Upper lobe of left lung (tissue), 6 donors: Measurements from ENCODE around the gene SYNE2. TPM values are rescaled to one million over a fixed set of nuclear protein-coding genes. Genes with fewer than 3 reads are reported as not detected.

Experiments
- ATAC-seq, 2 donors: fragments of 200-7000 bp; cut with Tn5 transposase; one replicate each; pipeline ENCODE4 v1.9.1; 2022; ENCODE audit warnings: mild to moderate bottlenecking in 2 of 2, moderate library complexity in 2 of 2; ENCODE audit not compliant: low FRiP score in 2 of 2
- DNase-seq, 2 donors: peaks; one replicate each; pipeline ENCODE4 v3.0.0-alpha.2; 2019 to 2020
- H3K27ac ChIP-seq, 4 donors: fragments of 200-600 bp; sonication (generic); one replicate each; pipeline ENCODE4 v1.5.1; 2016 to 2019
- H3K27me3 ChIP-seq, 4 donors: fragments of 200-600 bp; sonication (generic); one replicate each; pipeline ENCODE4 v1.5.1; 2017 to 2019
- H3K36me3 ChIP-seq, 4 donors: fragments of 200-600 bp; sonication (generic); one replicate each; pipeline ENCODE4 v1.5.1; 2016 to 2019
- H3K4me1 ChIP-seq, 4 donors: fragments of 200-600 bp; sonication (generic); one replicate each; pipeline ENCODE4 v1.5.1; 2018 to 2019
- H3K4me3 ChIP-seq, 4 donors: fragments of 200-600 bp; sonication (generic); one replicate each; pipeline ENCODE4 v1.5.1; 2017 to 2019; ENCODE audit warnings: mild to moderate bottlenecking in 2 of 4, moderate library complexity in 1 of 4
- H3K9me3 ChIP-seq, 4 donors: fragments of 200-600 bp; sonication (generic); one replicate each; pipeline ENCODE4 v1.5.1; 2018 to 2019
- CTCF ChIP-seq, 6 experiments: fragments of 450-650 bp in 4 of 6; fragments of 200-600 bp in 2 of 6; sonication (generic) in 2 of 6; IDR thresholded peaks; one replicate each; pipeline ENCODE4 v1.5.1; 2016 to 2019; ENCODE audit warnings: antibody characterized with exemption in 6 of 6
- EP300 ChIP-seq, 4 donors: sonication (generic); formaldehyde crosslinking; IDR thresholded peaks; one replicate each; pipeline ENCODE4 v1.5.1; 2017; ENCODE audit warnings: antibody characterized with exemption in 4 of 4, control low read depth in 2 of 4
- POLR2A ChIP-seq, 4 donors: fragments of 450-650 bp; IDR thresholded peaks; one replicate each; pipeline ENCODE4 v1.5.1; 2016 to 2017; ENCODE audit warnings: antibody characterized with exemption in 4 of 4, mild to moderate bottlenecking in 2 of 4
- POLR2AphosphoS5 ChIP-seq, 2 donors: sonication (generic); formaldehyde crosslinking; IDR thresholded peaks; one replicate each; pipeline ENCODE4 v1.5.1; 2017; ENCODE audit warnings: antibody characterized with exemption in 2 of 2
- small RNA-seq, 4 donors: library from RNA; depleted of rRNA; stranded (forward); fragments of <200 nt; gene quantifications; one replicate each; pipeline ENCODE3, GENCODE V24; 2016
- total RNA-seq, 6 donors: library from RNA; depleted of rRNA in 4 of 6; stranded (reverse); fragments of >200 nt in 4 of 6; gene quantifications; one replicate each; pipeline versions ENCODE4 v1.1.0 to v1.2.1, GENCODE V29; 2016 to 2021
- donor health status: DM: no; HTN: no; CAD: no; lungs with moderate emphysema.
- donor health status: DM: no; HTN: yes; CAD: no; lungs with severe emphysema.

SYNE2 gene
- total RNA-seq, 6 donors from 2014 or later, result 75.8 to 439 (median 234) TPM

GRCh38 chr14:64272019-64272418 is 419.2 kb downstream of the SYNE2 start:
- ATAC-seq (no peak), DNase-seq (no peak)
- H3K4me1 ChIP-seq, result no peaks in the 10 kb centered on the region
- TF ChIP-seq POLR2A (IDR thresholded peaks at IDR 0.05) (no peak), EP300 (IDR thresholded peaks at IDR 0.05) (no peak), CTCF (IDR thresholded peaks at IDR 0.05) (no peak), POLR2AphosphoS5 (IDR thresholded peaks at IDR 0.05) (no peak)
- H3K9me3 ChIP-seq, result no peaks in the 10 kb centered on the region
- no peaks in the 10 kb centered on the region for H3K27me3 ChIP-seq
- H3K27ac ChIP-seq, result no peak overlapping the region
- H3K36me3 ChIP-seq, result no peaks in the 10 kb centered on the region
- no peak overlapping the region for H3K4me3 ChIP-seq

Small RNA genes lying within 50 kb of the gene (small RNA-seq; reads per million reads assigned to genes)
- gene MIR548H1 (0 reads per million in 4 donors), gene RF00019 (0 reads per million in 4 donors), gene RPS28P1 (0 reads per million in 4 donors)

Other genes with a start within 250 kb of the SYNE2 start
- gene WDR89, start 211.1 kb upstream of the SYNE2 start, total RNA-seq, result 10 to 100 TPM in 3 of 6 donors, 1 to 10 TPM in 3; 2.1 to 16.9 (median 9.1) TPM
- gene SGPP1, start 124.9 kb upstream of the SYNE2 start, total RNA-seq, result 10 to 100 TPM in 5 of 6 donors, 1 to 10 TPM in 1; 9.4 to 27.8 (median 22.9) TPM